H1 (cell line): ENCODE measurements around the gene CRYBG3. TPM values are rescaled to one million over a fixed set of nuclear protein-coding genes. Genes with fewer than 3 reads are reported as not detected.

ENCODE experiments used
- CTCF ChIA-PET: fragments of 300-600 bp; sonication (Branson Sonifier 250); formaldehyde crosslinking; loops from one replicate; lab custom pipeline; 2021; ENCODE audit not compliant: partially characterized antibody; lab: Charles Lee
- POLR2A ChIA-PET: fragments of 300-600 bp; sonication (Branson Sonifier 250); formaldehyde crosslinking; loops from one replicate; lab custom pipeline; 2021; ENCODE audit warnings: inconsistent platforms; ENCODE audit not compliant: partially characterized antibody; lab: Charles Lee
- DNase-seq, 2 experiments: peaks; one replicate each; pipeline versions ENCODE4 v3.0.0 to v3.0.0-alpha.2; 2010 to 2022; ENCODE audit warnings: low spot score in 2 of 2, low read depth in 1 of 2, mixed read lengths in 1 of 2
- FAIRE-seq: peaks from 2 replicates; lab custom pipeline; 2011; peaks lifted over from hg19 to GRCh38; lab: Jason Lieb, UNC
- H2AFZ ChIP-seq: 2 replicates; pipeline ENCODE4 v1.8.1; 2012; ENCODE audit warnings: low read length, inconsistent platforms
- H2AK5ac ChIP-seq: 2 replicates; pipeline ENCODE4 v1.6.1; 2013; ENCODE audit warnings: low read depth, low read length
- H2BK120ac ChIP-seq: replicated peaks from 2 replicates; pipeline ENCODE3; 2013; ENCODE audit warnings: low read depth, low read length, inconsistent platforms
- H2BK12ac ChIP-seq: 2 replicates; pipeline ENCODE4 v1.6.1; 2013; ENCODE audit warnings: low read depth, low read length
- H2BK15ac ChIP-seq: 2 replicates; pipeline ENCODE4 v1.6.1; 2013; ENCODE audit warnings: low read length
- H2BK20ac ChIP-seq: 2 replicates; pipeline ENCODE4 v1.6.1; 2013; ENCODE audit warnings: low read length
- H2BK5ac ChIP-seq: 2 replicates; pipeline ENCODE4 v1.6.1; 2013; ENCODE audit warnings: low read depth, low read length
- H3K14ac ChIP-seq: 2 replicates; pipeline ENCODE4 v1.6.1; 2013; ENCODE audit warnings: inconsistent platforms; ENCODE audit not compliant: insufficient read length
- H3K18ac ChIP-seq: 2 replicates; pipeline ENCODE4 v1.6.1; 2013; ENCODE audit warnings: low read length; ENCODE audit errors: extremely low read depth
- H3K23ac ChIP-seq: 2 replicates; pipeline ENCODE4 v1.6.1; 2013; ENCODE audit warnings: inconsistent platforms; ENCODE audit not compliant: insufficient read length
- H3K23me2 ChIP-seq: 2 replicates; pipeline ENCODE4 v1.6.1; 2013; ENCODE audit warnings: low read depth, low read length
- H3K27ac ChIP-seq: 2 replicates; pipeline ENCODE4 v1.6.1; 2011; ENCODE audit warnings: low read depth, low read length, inconsistent platforms
- H3K27me3 ChIP-seq, 4 experiments: replicated peaks in 1 of 4; 1 replicate in 1 of 4; 2 replicates in 3 of 4; pipeline versions ENCODE4 v1.6.1 to v1.8.1; 2011 to 2013; ENCODE audit warnings: low read length in 3 of 4, mild to moderate bottlenecking in 3 of 4, inconsistent platforms in 2 of 4, mixed read lengths in 2 of 4, moderate library complexity in 1 of 4; ENCODE audit not compliant: control insufficient read depth in 3 of 4, insufficient read depth in 3 of 4; ENCODE audit errors: extremely low read depth in 1 of 4
- H3K36me3 ChIP-seq, 4 experiments: 2 replicates each; pipeline versions ENCODE4 v1.6.1 to v1.8.1; 2011 to 2013; ENCODE audit warnings: mild to moderate bottlenecking in 4 of 4, low read length in 3 of 4, moderate library complexity in 2 of 4, control low read depth in 1 of 4, inconsistent platforms in 1 of 4; ENCODE audit not compliant: insufficient read depth in 4 of 4, control insufficient read depth in 2 of 4
- H3K4ac ChIP-seq: replicated peaks from 2 replicates; pipeline ENCODE3; 2013; ENCODE audit warnings: low read length, low read depth, mixed read lengths, inconsistent platforms; ENCODE audit not compliant: insufficient read length
- H3K4me1 ChIP-seq, 4 experiments: replicated peaks in 1 of 4; 1 replicate in 1 of 4; 2 replicates in 3 of 4; pipeline versions ENCODE4 v1.6.1 to v1.8.1; 2011 to 2013; ENCODE audit warnings: low read length in 3 of 4, inconsistent platforms in 2 of 4, mixed read lengths in 1 of 4; ENCODE audit not compliant: insufficient read depth in 4 of 4, control insufficient read depth in 3 of 4
- H3K4me2 ChIP-seq, 2 experiments: 2 replicates each; pipeline versions ENCODE4 v1.6.1 to v1.8.1; 2011 to 2013; ENCODE audit warnings: low read depth in 2 of 2, low read length in 2 of 2, control low read depth in 1 of 2, inconsistent platforms in 1 of 2, mild to moderate bottlenecking in 1 of 2; ENCODE audit not compliant: insufficient read depth in 1 of 2
- H3K4me3 ChIP-seq, 4 experiments: fragments of 200-600, 300-600 bp in 1 of 4; sonication (generic), shearing (Covaris generic), sonication (Bioruptor Twin) in 1 of 4; 2 replicates each; pipeline versions ENCODE4 v1.5.1 to v1.8.1; 2011 to 2016; ENCODE audit warnings: low read length in 4 of 4, low read depth in 3 of 4, control low read depth in 2 of 4, inconsistent platforms in 2 of 4, mild to moderate bottlenecking in 2 of 4, mixed read lengths in 1 of 4, moderate library complexity in 1 of 4; ENCODE audit not compliant: insufficient read depth in 2 of 4; ENCODE audit errors: extremely low read depth in 1 of 4
- H3K56ac ChIP-seq: replicated peaks from 2 replicates; pipeline ENCODE3; 2013; ENCODE audit warnings: low read depth, mild to moderate bottlenecking, mixed read lengths, low read length, inconsistent platforms; ENCODE audit not compliant: insufficient read length
- H3K79me1 ChIP-seq: 2 replicates; pipeline ENCODE4 v1.6.1; 2013; ENCODE audit warnings: low read depth, low read length, control low read depth
- H3K79me2 ChIP-seq, 2 experiments: 2 replicates each; pipeline versions ENCODE4 v1.6.1 to v1.8.1; 2012 to 2013; ENCODE audit warnings: low read length in 2 of 2, mild to moderate bottlenecking in 2 of 2, inconsistent platforms in 1 of 2; ENCODE audit not compliant: insufficient read depth in 2 of 2, control insufficient read depth in 1 of 2
- H3K9ac ChIP-seq, 4 experiments: replicated peaks in 1 of 4; 1 replicate in 1 of 4; 2 replicates in 3 of 4; pipeline versions ENCODE4 v1.6.1 to v1.8.1; 2011 to 2013; ENCODE audit warnings: low read depth in 3 of 4, low read length in 3 of 4, control low read depth in 2 of 4, mild to moderate bottlenecking in 2 of 4, moderate library complexity in 2 of 4, inconsistent platforms in 1 of 4; ENCODE audit errors: extremely low read depth in 1 of 4
- H3K9me3 ChIP-seq, 2 experiments: 2 replicates each; pipeline versions ENCODE4 v1.6.1 to v1.8.1; 2012 to 2013; ENCODE audit warnings: mild to moderate bottlenecking in 2 of 2, moderate library complexity in 2 of 2, control low read depth in 1 of 2, inconsistent platforms in 1 of 2, low read depth in 1 of 2, low read length in 1 of 2, mixed read lengths in 1 of 2; ENCODE audit not compliant: insufficient read depth in 2 of 2
- H4K20me1 ChIP-seq, 2 experiments: replicated peaks in 1 of 2; 2 replicates each; pipeline versions ENCODE3 to v1.8.1; 2011 to 2013; ENCODE audit warnings: inconsistent platforms in 2 of 2, low read length in 2 of 2, mild to moderate bottlenecking in 1 of 2; ENCODE audit not compliant: insufficient read depth in 2 of 2, control insufficient read depth in 1 of 2
- H4K5ac ChIP-seq: 2 replicates; pipeline ENCODE4 v1.6.1; 2013; ENCODE audit warnings: low read length, low read depth, mixed read lengths, inconsistent platforms; ENCODE audit not compliant: insufficient read length
- H4K8ac ChIP-seq: 2 replicates; pipeline ENCODE4 v1.8.0; 2013; ENCODE audit warnings: mild to moderate bottlenecking, moderate library complexity, low read length, inconsistent platforms; ENCODE audit not compliant: insufficient read depth; ENCODE audit errors: extremely low read depth
- H4K91ac ChIP-seq: replicated peaks from 2 replicates; pipeline ENCODE3; 2013; ENCODE audit warnings: low read length, mixed read lengths, inconsistent platforms; ENCODE audit not compliant: insufficient read length
- CTCF ChIP-seq, 3 experiments: IDR thresholded peaks; 1 replicate in 2 of 3; 2 replicates in 1 of 3; pipeline versions ENCODE4 v1.5.1 to v1.6.1; 2011; ENCODE audit warnings: low read length in 3 of 3, mild to moderate bottlenecking in 3 of 3, inconsistent platforms in 2 of 3, low read depth in 1 of 3, moderate library complexity in 1 of 3; ENCODE audit not compliant: insufficient read depth in 1 of 3; ENCODE audit errors: control extremely low read depth in 1 of 3
- EZH2 ChIP-seq: fragments of 200-600 bp; sonication (generic); IDR thresholded peaks from 2 replicates; pipeline ENCODE4 v1.7.1; 2012; ENCODE audit warnings: low read depth, mild to moderate bottlenecking, moderate library complexity, low read length, inconsistent platforms; ENCODE audit not compliant: severe bottlenecking
- FOSL1 ChIP-seq: IDR thresholded peaks from 2 replicates; pipeline ENCODE4 v1.6.1; 2011; ENCODE audit warnings: mild to moderate bottlenecking, low read depth, low read length, moderate library complexity; ENCODE audit not compliant: insufficient read depth
- KDM1A ChIP-seq: fragments of 200-600, 300-600 bp; sonication (generic); IDR thresholded peaks from 2 replicates; pipeline ENCODE4 v1.7.1; 2016; ENCODE audit warnings: mild to moderate bottlenecking, low read length, borderline replicate concordance
- SIN3A ChIP-seq, 2 experiments: IDR thresholded peaks in 1 of 2; conservative IDR thresholded peaks in 1 of 2; 2 replicates each; pipeline ENCODE4 v1.6.1; 2011 to 2012; ENCODE audit warnings: low read length in 2 of 2, improper control_type of control experiment in 1 of 2, low read depth in 1 of 2, mild to moderate bottlenecking in 1 of 2
- SP2 ChIP-seq: IDR thresholded peaks from 2 replicates; pipeline ENCODE4 v1.6.1; 2012; ENCODE audit warnings: mild to moderate bottlenecking, low read length, inconsistent platforms
- SRF ChIP-seq: IDR thresholded peaks from 2 replicates; pipeline ENCODE4 v1.6.1; 2011; ENCODE audit warnings: mild to moderate bottlenecking, low read depth, low read length, moderate library complexity
- SUZ12 ChIP-seq: fragments of 200-600 bp; sonication (generic); IDR thresholded peaks from 2 replicates; pipeline ENCODE4 v1.6.1; 2012; ENCODE audit warnings: mild to moderate bottlenecking, inconsistent platforms, low read length, moderate library complexity, mixed read lengths
- TAF7 ChIP-seq: optimal IDR thresholded peaks from 2 replicates; pipeline ENCODE3; 2011; ENCODE audit warnings: low read depth, mild to moderate bottlenecking, inconsistent platforms, low read length, moderate library complexity, borderline replicate concordance
- WGBS, 2 experiments: shearing (Covaris generic) in 1 of 2; methylation state at CpG; one replicate each; pipeline versions ENCODE4 v1.1.6 to v1.1.7; 2013 to 2015; ENCODE audit warnings: low lambda C conversion rate in 2 of 2, mixed read lengths in 2 of 2, inconsistent platforms in 1 of 2, low coverage in 1 of 2, missing lambda C conversion rate in 1 of 2; ENCODE audit not compliant: insufficient replicate concordance in 2 of 2, insufficient coverage in 1 of 2, insufficient read length in 1 of 2; ENCODE audit errors: extremely low coverage in 1 of 2, missing lambda C conversion rate in 1 of 2; 5-methylcytosine and 5-hydroxymethylcytosine counted together
- polyA plus RNA-seq, 7 experiments: library from polyadenylated mRNA; depleted of rRNA in 3 of 7; stranded (reverse) in 5 of 7; unstranded in 2 of 7; fragments of >200 nt in 5 of 7; fragments of 200-250 nt in 2 of 7; gene quantifications; 1 replicate in 5 of 7; 2 replicates in 1 of 7; 4 replicates in 1 of 7; pipeline versions ENCODE4 v1.2.1 to v1.2.3, GENCODE V29; 2011 to 2013; ENCODE audit warnings: missing spikeins in 2 of 7, mixed read lengths in 2 of 7
- total RNA-seq: library from RNA; stranded (reverse); fragmentation: NEBNext Ultra II Directional; extraction: Animal tissue kit (Norgen Biotek cat#: 25700); gene quantifications from 2 replicates; pipeline ENCODE4 v1.2.1, GENCODE V29; 2021

Gene CRYBG3
- total and polyA plus RNA-seq, 2 of the 8 experiments (the other 6 are each of a cell fraction or from before 2014, with no cell fraction given) = 2.1 to 8.0 TPM

DNA sequence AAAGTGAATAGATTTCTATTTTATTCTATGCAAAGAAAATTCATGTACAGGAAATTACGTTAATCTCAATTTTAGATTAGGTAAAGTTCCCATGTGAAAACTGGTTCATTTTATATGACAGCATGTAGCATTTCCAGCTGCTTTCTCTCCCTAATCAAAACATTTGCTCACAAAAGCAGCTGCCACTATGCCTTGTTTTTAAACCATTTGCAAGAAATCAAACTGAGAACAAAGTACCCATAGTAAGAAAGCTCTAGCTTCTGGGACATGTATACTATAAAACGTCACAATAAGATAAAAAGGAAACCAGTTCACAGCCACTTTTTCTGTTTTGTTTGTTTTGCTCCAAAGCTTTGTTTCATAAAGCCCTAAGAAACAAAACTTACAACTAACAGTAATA lies 5.0 kb upstream of the CRYBG3 start:
- no peaks in the 10 kb centered on the region for H3K79me2 ChIP-seq
- POLR2A ChIA-PET = no interaction called here
- WGBS, 2 experiments = 91% methylated on average over 2 of the region's 2 CpGs; no CpG with 5 or more reads in 1 of the 2 experiments

More for the DNA sequence above, 5.0 kb upstream of the CRYBG3 start:
- CTCF ChIA-PET = interaction anchor here (1.1 to 1.7 kb wide), 3 partner anchors 123 to 151 kb away, joined by 3 to 4 read pairs (median 3); no protein-coding TSS in a partner anchor
- no peak overlapping the region for H4K91ac ChIP-seq
- H2BK20ac ChIP-seq = no peak overlapping the region
- H2BK120ac ChIP-seq = no peak overlapping the region
- no peak overlapping the region for H3K14ac ChIP-seq
- no peak overlapping the region for H4K8ac ChIP-seq
- H2AFZ ChIP-seq = no peak overlapping the region
- peaks cover 0 to 8% (median 6%) of the 10 kb centered on the region in 4 experiments; a peak in 4 of 7 replicates for H3K27me3 ChIP-seq
- no peak overlapping the region for H3K23ac ChIP-seq
- no peak for FAIRE-seq
- H2BK5ac ChIP-seq = no peak overlapping the region
- no peak overlapping the region for H3K4me2 ChIP-seq
- H3K9me3 ChIP-seq = no peaks in the 10 kb centered on the region
- H3K18ac ChIP-seq = no peak overlapping the region
- DNase-seq = no peak
- H3K27ac ChIP-seq = no peak overlapping the region
- no peak overlapping the region for H2BK15ac ChIP-seq
- H3K4me1 ChIP-seq = no peaks in the 10 kb centered on the region
- H3K56ac ChIP-seq = no peak overlapping the region
- no peak overlapping the region for H3K9ac ChIP-seq
- no peak overlapping the region for H4K5ac ChIP-seq
- H3K23me2 ChIP-seq = peaks cover 3% of the 10 kb centered on the region
- H3K79me1 ChIP-seq = no peaks in the 10 kb centered on the region
- H2AK5ac ChIP-seq = no peak overlapping the region
- no peaks in the 10 kb centered on the region for H3K36me3 ChIP-seq
- no peak overlapping the region for H3K4me3 ChIP-seq
- H2BK12ac ChIP-seq = no peak overlapping the region
- TF ChIP-seq SUZ12 (no peak), FOSL1 (no peak), EZH2 (no peak), CTCF (IDR thresholded peaks at IDR 0.05; ENCODE audit: control extremely low read depth in 1 of 3, insufficient read depth in 1 of 3, low read depth in 1 of 3, low read length in 3 of 3) (no peak), SRF (no peak), KDM1A (no peak), SP2 (no peak), TAF7 (no peak), SIN3A (conservative IDR thresholded peaks at IDR 0.05 in 1 of 2, IDR thresholded peaks at IDR 0.05 in 1 of 2; ENCODE audit: low read depth in 1 of 2, low read length in 2 of 2) (no peak)
- no peak overlapping the region for H3K4ac ChIP-seq
- H4K20me1 ChIP-seq = no peaks in the 10 kb centered on the region
